T-helper 2 cell (primary cell): ENCODE data around the gene CFAP299.
A peak's percentile ranks its signal among the peaks of the same experiment; 100 is the strongest.

Experiments
- DNase-seq, 5 experiments: peaks; one replicate each; pipeline versions ENCODE4 v3.0.0 to v3.0.0-alpha.2; 2012 to 2022

The CFAP299 gene

GRCh38 chr4:80393246-80393969 is 57.9 kb downstream of the CFAP299 start:
- no peak for DNase-seq

- DNase-seq = no peak
Observed at GRCh38 chr4:80393970-80394250, 58.4 kb downstream of the CFAP299 start.

- DNase-seq = no peak
Observed at GRCh38 chr4:80407246-80407645, 71.7 kb downstream of the CFAP299 start.

GRCh38 chr4:80409809-80410208 is 74.3 kb downstream of the CFAP299 start:
- DNase-seq = no peak

GRCh38 chr4:80412322-80412721 is 76.8 kb downstream of the CFAP299 start:
- no peak for DNase-seq

GRCh38 chr4:80413086-80413485 is 77.6 kb downstream of the CFAP299 start:
- no peak for DNase-seq

GRCh38 chr4:80417019-80417418 is 81.5 kb downstream of the CFAP299 start:
- no peak for DNase-seq

GRCh38 chr4:80419946-80420345 is 84.4 kb downstream of the CFAP299 start:
- no peak for DNase-seq

- DNase-seq = no peak
Observed at GRCh38 chr4:80420638-80421037, 85.1 kb downstream of the CFAP299 start.

GRCh38 chr4:80422727-80423404 is 87.3 kb downstream of the CFAP299 start:
- DNase-seq = peak in 2 of 5 experiments; percentile 46 to 79

- no peak for DNase-seq
Observed at GRCh38 chr4:80423553-80424224, 88.2 kb downstream of the CFAP299 start.

- no peak for DNase-seq
Observed at GRCh38 chr4:80424225-80424581, 88.7 kb downstream of the CFAP299 start.

- DNase-seq = no peak
Observed at GRCh38 chr4:80425124-80426100, 89.9 kb downstream of the CFAP299 start.

- no peak for DNase-seq
Observed at GRCh38 chr4:80431203-80431965, 95.9 kb downstream of the CFAP299 start.

GRCh38 chr4:80434238-80434637 is 98.7 kb downstream of the CFAP299 start:
- DNase-seq = peak in 1 of 5 experiments; percentile 3

GRCh38 chr4:80438016-80438415 is 102.5 kb downstream of the CFAP299 start:
- DNase-seq = peak in 1 of 5 experiments; percentile 23

- peak in 2 of 5 experiments; percentile 36 to 87 for DNase-seq
Observed at GRCh38 chr4:80439294-80440061, 103.9 kb downstream of the CFAP299 start.

GRCh38 chr4:80446248-80446647 is 110.7 kb downstream of the CFAP299 start:
- DNase-seq = no peak

GRCh38 chr4:80446664-80447063 is 111.1 kb downstream of the CFAP299 start:
- DNase-seq = no peak

- no peak for DNase-seq
Observed at GRCh38 chr4:80447493-80447892, 112.0 kb downstream of the CFAP299 start.

GRCh38 chr4:80448056-80448455 is 112.5 kb downstream of the CFAP299 start:
- DNase-seq = no peak
